ENCODE data around the gene ZNF385B. TPM values are rescaled to one million over a fixed set of nuclear protein-coding genes. Genes with fewer than 3 reads are reported as not detected.

Gene ZNF385B
- total RNA-seq, 1 experiment from 2014 or later = 0.77 TPM

GRCh38 chr2:179909845-179910734 lies 48.7 kb upstream of the ZNF385B start:
- H3K4me3 Mint-ChIP-seq (ENCODE audit: unreplicated experiment) = no peak overlapping the region
- no peaks in the 10 kb centered on the region for H3K9me3 Mint-ChIP-seq (ENCODE audit: unreplicated experiment)
- Histone ChIP-seq H3K27me3 (replicated peaks; ENCODE audit: control insufficient read depth, insufficient read depth, low read length) (no peaks in the 10 kb centered on the region), H3K36me3 (ENCODE audit: control insufficient read depth, insufficient read depth, low read length) (no peaks in the 10 kb centered on the region), H3K4me3 (ENCODE audit: low read depth, low read length) (no peak overlapping the region), H3K9me3 (no peaks in the 10 kb centered on the region), H3K4me1 (no peaks in the 10 kb centered on the region)
- H3K27me3 Mint-ChIP-seq (ENCODE audit: insufficient read depth, unreplicated experiment) = peaks cover 2% of the 10 kb centered on the region
- no peaks in the 10 kb centered on the region for H3K4me1 Mint-ChIP-seq (ENCODE audit: low read depth, unreplicated experiment)
- intact Hi-C loops (cut with micrococcal nuclease; ENCODE audit: unreplicated experiment) = no loop called here
- ChIA-PET CTCF (no interaction called here), POLR2A (no interaction called here)
- no TSS peak for BruUV-seq (replicated peaks)
- H3K27ac Mint-ChIP-seq (ENCODE audit: unreplicated experiment) = no peak overlapping the region
- DNase-seq = no peak
- TF ChIP-seq CTCF (IDR thresholded peaks at IDR 0.05; ENCODE audit: insufficient read depth in 1 of 2, low read depth in 1 of 2, low read length in 1 of 2, severe bottlenecking in 1 of 2, unreplicated experiment in 1 of 2) = no peak
- H3K36me3 Mint-ChIP-seq (ENCODE audit: insufficient read depth, unreplicated experiment) = no peaks in the 10 kb centered on the region

- intact Hi-C loops (cut with micrococcal nuclease; ENCODE audit: unreplicated experiment) = no loop called here
- Histone ChIP-seq H3K27me3 (replicated peaks; ENCODE audit: control insufficient read depth, insufficient read depth, low read length) (no peaks in the 10 kb centered on the region), H3K4me3 (ENCODE audit: low read depth, low read length) (no peak overlapping the region), H3K36me3 (ENCODE audit: control insufficient read depth, insufficient read depth, low read length) (no peaks in the 10 kb centered on the region), H3K9me3 (no peaks in the 10 kb centered on the region), H3K4me1 (no peaks in the 10 kb centered on the region)
- Mint-ChIP-seq H3K9me3 (ENCODE audit: unreplicated experiment) (peaks cover 9% of the 10 kb centered on the region), H3K4me1 (ENCODE audit: low read depth, unreplicated experiment) (no peaks in the 10 kb centered on the region), H3K27ac (ENCODE audit: unreplicated experiment) (no peak overlapping the region), H3K4me3 (ENCODE audit: unreplicated experiment) (no peak overlapping the region), H3K36me3 (ENCODE audit: insufficient read depth, unreplicated experiment) (no peaks in the 10 kb centered on the region), H3K27me3 (ENCODE audit: insufficient read depth, unreplicated experiment) (no peaks in the 10 kb centered on the region)
- DNase-seq = no peak
- BruUV-seq (replicated peaks) = no TSS peak
- TF ChIP-seq CTCF (IDR thresholded peaks at IDR 0.05; ENCODE audit: insufficient read depth in 1 of 2, low read depth in 1 of 2, low read length in 1 of 2, severe bottlenecking in 1 of 2, unreplicated experiment in 1 of 2) = no peak
- CTCF ChIA-PET = no interaction called here
- POLR2A ChIA-PET = no interaction called here
These were observed 39.2 kb upstream of the ZNF385B start for GRCh38 chr2:179900655-179901054.

GRCh38 chr2:179899666-179900065 lies 38.3 kb upstream of the ZNF385B start:
- peaks cover 4% of the 10 kb centered on the region for H3K27me3 Mint-ChIP-seq (ENCODE audit: insufficient read depth, unreplicated experiment)
- H3K4me3 Mint-ChIP-seq (ENCODE audit: unreplicated experiment) = no peak overlapping the region
- no peaks in the 10 kb centered on the region for H3K36me3 ChIP-seq (ENCODE audit: control insufficient read depth, insufficient read depth, low read length)
- H3K36me3 Mint-ChIP-seq (ENCODE audit: insufficient read depth, unreplicated experiment) = no peaks in the 10 kb centered on the region
- POLR2A ChIA-PET = no interaction called here
- peaks cover 9% of the 10 kb centered on the region for H3K9me3 Mint-ChIP-seq (ENCODE audit: unreplicated experiment)
- H3K27ac Mint-ChIP-seq (ENCODE audit: unreplicated experiment) = no peak overlapping the region
- no TSS peak for BruUV-seq (replicated peaks)
- no peak overlapping the region for H3K4me3 ChIP-seq (ENCODE audit: low read depth, low read length)
- H3K4me1 ChIP-seq = no peaks in the 10 kb centered on the region
- intact Hi-C loops (cut with micrococcal nuclease; ENCODE audit: unreplicated experiment) = loop anchor here (1.0 kb wide), 1 partner anchor 57 kb away; no protein-coding TSS in a partner anchor
- TF ChIP-seq CTCF (IDR thresholded peaks at IDR 0.05; ENCODE audit: insufficient read depth in 1 of 2, low read depth in 1 of 2, low read length in 1 of 2, severe bottlenecking in 1 of 2, unreplicated experiment in 1 of 2) = no peak
- H3K9me3 ChIP-seq = no peaks in the 10 kb centered on the region
- CTCF ChIA-PET = no interaction called here
- no peaks in the 10 kb centered on the region for H3K27me3 ChIP-seq (replicated peaks; ENCODE audit: control insufficient read depth, insufficient read depth, low read length)
- no peaks in the 10 kb centered on the region for H3K4me1 Mint-ChIP-seq (ENCODE audit: low read depth, unreplicated experiment)
- no peak for DNase-seq

Measured in Caco-2 (cell line).